ENCODE measurements around the gene SRMS.

DNA sequence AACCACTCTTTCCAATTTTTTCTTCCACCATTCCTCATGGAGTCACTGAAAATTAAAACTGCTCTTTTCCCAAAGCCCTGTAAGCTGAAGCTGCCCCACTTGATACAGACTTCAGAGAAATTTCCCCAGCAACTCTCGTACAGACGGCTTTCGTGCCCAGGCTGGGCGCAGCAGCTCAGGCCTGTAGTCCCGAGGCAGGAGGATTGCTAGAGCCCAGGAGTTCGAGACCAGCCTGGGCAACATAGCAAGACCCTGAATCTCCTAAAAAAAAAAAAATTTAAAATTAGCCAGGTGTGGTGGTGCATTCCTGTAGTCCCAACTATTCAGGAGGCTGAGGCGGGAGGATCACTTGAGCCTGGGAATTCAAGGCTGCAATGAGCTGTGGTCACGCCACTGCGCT lies 20.4 kb downstream of the SRMS start:
- TF ChIP-seq, protein P1, sequence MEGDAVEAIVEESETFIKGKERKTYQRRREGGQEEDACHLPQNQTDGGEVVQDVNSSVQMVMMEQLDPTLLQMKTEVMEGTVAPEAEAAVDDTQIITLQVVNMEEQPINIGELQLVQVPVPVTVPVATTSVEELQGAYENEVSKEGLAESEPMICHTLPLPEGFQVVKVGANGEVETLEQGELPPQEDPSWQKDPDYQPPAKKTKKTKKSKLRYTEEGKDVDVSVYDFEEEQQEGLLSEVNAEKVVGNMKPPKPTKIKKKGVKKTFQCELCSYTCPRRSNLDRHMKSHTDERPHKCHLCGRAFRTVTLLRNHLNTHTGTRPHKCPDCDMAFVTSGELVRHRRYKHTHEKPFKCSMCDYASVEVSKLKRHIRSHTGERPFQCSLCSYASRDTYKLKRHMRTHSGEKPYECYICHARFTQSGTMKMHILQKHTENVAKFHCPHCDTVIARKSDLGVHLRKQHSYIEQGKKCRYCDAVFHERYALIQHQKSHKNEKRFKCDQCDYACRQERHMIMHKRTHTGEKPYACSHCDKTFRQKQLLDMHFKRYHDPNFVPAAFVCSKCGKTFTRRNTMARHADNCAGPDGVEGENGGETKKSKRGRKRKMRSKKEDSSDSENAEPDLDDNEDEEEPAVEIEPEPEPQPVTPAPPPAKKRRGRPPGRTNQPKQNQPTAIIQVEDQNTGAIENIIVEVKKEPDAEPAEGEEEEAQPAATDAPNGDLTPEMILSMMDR (IDR thresholded peaks at IDR 0.05) = no peak
- no peak for TF ChIP-seq EZH2 (IDR thresholded peaks at IDR 0.05; ENCODE audit: borderline replicate concordance, insufficient read depth, low read depth, low read length, poor library complexity, severe bottlenecking)
